MM.1S (cell line): ENCODE results near the gene NETO2.

ENCODE experiments used
- EZH2phosphoT487 ChIP-seq: fragments of 300-600 bp; sonication (generic); IDR thresholded peaks from 2 replicates; pipeline ENCODE4 v1.6.1; 2018; ENCODE audit warnings: antibody characterized with exemption, low read length
- TF ChIP-seq, protein P1 (sequence below): fragments of 300-600 bp; sonication (generic); IDR thresholded peaks from 2 replicates; pipeline ENCODE4 v1.5.1; 2016; ENCODE audit warnings: antibody characterized with exemption, low read length, mixed read lengths

DNA sequence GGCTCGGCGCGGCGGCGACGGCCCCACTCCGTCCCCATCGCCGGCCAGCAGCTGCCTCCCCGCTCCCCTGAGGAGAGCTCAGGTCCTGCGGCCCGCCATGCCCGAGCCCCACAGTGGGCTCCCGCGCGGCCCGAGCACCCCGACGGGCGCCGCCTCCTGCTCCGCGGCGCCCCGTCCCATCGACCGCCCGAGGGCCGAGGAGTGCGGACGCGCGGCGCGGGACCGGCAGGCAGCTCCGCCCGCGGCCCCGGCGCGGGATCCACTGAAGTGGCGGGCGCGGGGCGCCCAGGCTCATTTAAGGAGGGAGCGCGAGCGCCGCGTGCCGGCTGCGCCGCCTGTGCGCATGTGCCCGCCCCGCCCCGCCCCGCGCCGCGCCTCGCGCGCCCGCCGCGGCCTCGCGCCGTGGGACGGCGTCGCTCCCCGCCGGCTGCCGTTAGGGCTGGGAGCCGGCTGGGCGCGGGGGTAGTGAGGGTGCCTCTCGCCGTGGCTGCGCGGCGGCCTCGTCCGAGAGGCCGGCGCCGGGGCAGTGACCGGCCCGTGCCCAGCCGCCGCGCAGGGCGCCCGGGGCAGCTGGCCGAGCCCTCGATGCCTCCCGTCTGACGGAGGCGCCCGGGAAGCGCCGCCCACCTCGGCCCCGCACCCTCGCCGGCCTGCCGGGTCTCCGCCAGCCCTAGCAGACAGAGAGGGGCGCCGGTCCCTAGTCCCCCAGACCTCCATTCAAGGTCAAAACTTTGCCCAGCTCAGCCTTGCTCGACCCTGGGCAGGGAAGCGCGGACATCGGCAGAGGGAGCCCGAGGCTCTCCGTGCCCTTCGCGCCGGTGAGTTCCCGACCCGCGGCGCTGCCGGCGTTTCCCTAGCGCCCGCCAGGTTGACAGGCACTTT is at the start of gene NETO2:
- TF ChIP-seq, protein P1, sequence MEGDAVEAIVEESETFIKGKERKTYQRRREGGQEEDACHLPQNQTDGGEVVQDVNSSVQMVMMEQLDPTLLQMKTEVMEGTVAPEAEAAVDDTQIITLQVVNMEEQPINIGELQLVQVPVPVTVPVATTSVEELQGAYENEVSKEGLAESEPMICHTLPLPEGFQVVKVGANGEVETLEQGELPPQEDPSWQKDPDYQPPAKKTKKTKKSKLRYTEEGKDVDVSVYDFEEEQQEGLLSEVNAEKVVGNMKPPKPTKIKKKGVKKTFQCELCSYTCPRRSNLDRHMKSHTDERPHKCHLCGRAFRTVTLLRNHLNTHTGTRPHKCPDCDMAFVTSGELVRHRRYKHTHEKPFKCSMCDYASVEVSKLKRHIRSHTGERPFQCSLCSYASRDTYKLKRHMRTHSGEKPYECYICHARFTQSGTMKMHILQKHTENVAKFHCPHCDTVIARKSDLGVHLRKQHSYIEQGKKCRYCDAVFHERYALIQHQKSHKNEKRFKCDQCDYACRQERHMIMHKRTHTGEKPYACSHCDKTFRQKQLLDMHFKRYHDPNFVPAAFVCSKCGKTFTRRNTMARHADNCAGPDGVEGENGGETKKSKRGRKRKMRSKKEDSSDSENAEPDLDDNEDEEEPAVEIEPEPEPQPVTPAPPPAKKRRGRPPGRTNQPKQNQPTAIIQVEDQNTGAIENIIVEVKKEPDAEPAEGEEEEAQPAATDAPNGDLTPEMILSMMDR, result peak; percentile 38
- TF ChIP-seq EZH2phosphoT487, result no peak
